WTC11 (cell line): ENCODE results near the gene OXT. TPM values are rescaled to one million over a fixed set of nuclear protein-coding genes. Genes with fewer than 3 reads are reported as not detected.

Source experiments
- ATAC-seq: fragments of 200-7000 bp; cut with Tn5 transposase; 2 replicates; pipeline ENCODE4 v1.10.0; 2021; ENCODE audit warnings: mild to moderate bottlenecking, moderate library complexity
- CTCF ChIA-PET: fragments of 300-600 bp; sonication (Branson Sonifier 250); formaldehyde crosslinking; loops from one replicate; lab custom pipeline; 2021; ENCODE audit warnings: antibody characterized with exemption; lab: Charles Lee
- POLR2A ChIA-PET: fragments of 350-600 bp; sonication (Branson Sonifier 250); formaldehyde crosslinking; loops from one replicate; lab custom pipeline; 2021; ENCODE audit warnings: antibody characterized with exemption; lab: Charles Lee
- DNase-seq: peaks from one replicate; pipeline ENCODE4 v3.0.0; 2021; ENCODE audit warnings: low spot score
- H3K27ac Mint-ChIP-seq: 2 replicates; pipeline ENCODE4 v1.8.0; 2021; ENCODE audit warnings: mixed read lengths
- H3K27me3 Mint-ChIP-seq: 2 replicates; pipeline ENCODE4 v1.8.0; 2021; ENCODE audit warnings: low read depth, mild to moderate bottlenecking, moderate library complexity, mixed read lengths
- H3K36me3 Mint-ChIP-seq: 2 replicates; pipeline ENCODE4 v1.8.0; 2021; ENCODE audit warnings: mixed read lengths
- H3K4me1 Mint-ChIP-seq: 2 replicates; pipeline ENCODE4 v1.8.0; 2022; ENCODE audit warnings: mixed read lengths
- H3K4me3 Mint-ChIP-seq: 2 replicates; pipeline ENCODE4 v1.8.0; 2021; ENCODE audit warnings: mild to moderate bottlenecking, moderate library complexity, mixed read lengths
- H3K9me3 Mint-ChIP-seq: 2 replicates; pipeline ENCODE4 v1.8.0; 2021; ENCODE audit warnings: mixed read lengths
- ELF4 ChIP-seq: sonication (generic); formaldehyde crosslinking; IDR thresholded peaks from 2 replicates; pipeline ENCODE4 v1.8.1; 2022; ENCODE audit warnings: low read depth, mild to moderate bottlenecking, moderate library complexity, missing genetic modification reagents
- EMX1 ChIP-seq: fragments of 250-450 bp; sonication (Bioruptor Pico); IDR thresholded peaks from 2 replicates; pipeline ENCODE4 v1.8.0; 2021; ENCODE audit warnings: mild to moderate bottlenecking
- ETV6 ChIP-seq: sonication (generic); formaldehyde crosslinking; IDR thresholded peaks from 2 replicates; pipeline ENCODE4 v1.8.1; 2022; ENCODE audit warnings: mild to moderate bottlenecking, missing genetic modification reagents
- FOXK1 ChIP-seq: sonication (generic); formaldehyde crosslinking; IDR thresholded peaks from 2 replicates; pipeline ENCODE4 v1.8.0; 2022; ENCODE audit warnings: mild to moderate bottlenecking, moderate library complexity, missing genetic modification reagents
- FOXP1 ChIP-seq: sonication (generic); formaldehyde crosslinking; IDR thresholded peaks from 2 replicates; pipeline ENCODE4 v1.8.0; 2022; ENCODE audit warnings: missing genetic modification reagents, mild to moderate bottlenecking, moderate library complexity, borderline replicate concordance
- GRHL2 ChIP-seq: fragments of 250-450 bp; sonication (Bioruptor Pico); IDR thresholded peaks from 2 replicates; pipeline ENCODE4 v1.8.0; 2022; ENCODE audit warnings: mild to moderate bottlenecking, moderate library complexity; ENCODE audit not compliant: insufficient replicate concordance, severe bottlenecking
- SMAD4 ChIP-seq: sonication (generic); formaldehyde crosslinking; IDR thresholded peaks from 2 replicates; pipeline ENCODE4 v1.8.0; 2022; ENCODE audit warnings: mild to moderate bottlenecking, missing genetic modification reagents
- TEAD1 ChIP-seq: sonication (generic); formaldehyde crosslinking; IDR thresholded peaks from 2 replicates; pipeline ENCODE4 v1.8.0; 2022; ENCODE audit warnings: mild to moderate bottlenecking, missing genetic modification reagents
- ZBTB43 ChIP-seq: sonication (generic); formaldehyde crosslinking; IDR thresholded peaks from 2 replicates; pipeline ENCODE4 v1.8.1; 2023; ENCODE audit warnings: mild to moderate bottlenecking, missing genetic modification reagents
- ZNF317 ChIP-seq: sonication (generic); formaldehyde crosslinking; IDR thresholded peaks from 2 replicates; pipeline ENCODE4 v1.8.1; 2023; ENCODE audit warnings: low read depth, mild to moderate bottlenecking, moderate library complexity, missing genetic modification reagents, borderline replicate concordance
- ZNF416 ChIP-seq: fragments of 250-450 bp; sonication (Bioruptor Pico); IDR thresholded peaks from 2 replicates; pipeline ENCODE4 v1.9.0; 2021; ENCODE audit warnings: mild to moderate bottlenecking, inconsistent platforms
- ZNF423 ChIP-seq: fragments of 250-450 bp; sonication (Bioruptor Pico); IDR thresholded peaks from 2 replicates; pipeline ENCODE4 v2.1.2; 2022; ENCODE audit warnings: mild to moderate bottlenecking, moderate library complexity
- ZNF532 ChIP-seq: fragments of 250-450 bp; sonication (Bioruptor Pico); IDR thresholded peaks from 2 replicates; pipeline ENCODE4 v1.9.0; 2021; ENCODE audit warnings: mild to moderate bottlenecking, borderline replicate concordance
- ZNF671 ChIP-seq: fragments of 250-450 bp; sonication (Bioruptor Pico); IDR thresholded peaks from 2 replicates; pipeline ENCODE4 v1.8.0; 2021; ENCODE audit warnings: mild to moderate bottlenecking
- total RNA-seq: library from RNA; stranded (reverse); gene quantifications from 3 replicates; pipeline ENCODE4 v1.2.3, GENCODE V29; 2021
- TF ChIP-seq, protein P1 (sequence below): sonication (generic); formaldehyde crosslinking; IDR thresholded peaks from 2 replicates; pipeline ENCODE4 v1.8.0; 2022; ENCODE audit warnings: mild to moderate bottlenecking, missing genetic modification reagents
- TF ChIP-seq, protein P2 (sequence below): fragments of 250-450 bp; sonication (Bioruptor Pico); conservative IDR thresholded peaks from 2 replicates; pipeline ENCODE4 v1.9.0; 2021; ENCODE audit warnings: mild to moderate bottlenecking
- TF ChIP-seq, protein P3 (sequence below): sonication (generic); formaldehyde crosslinking; IDR thresholded peaks from 2 replicates; pipeline ENCODE4 v1.8.0; 2022; ENCODE audit warnings: mild to moderate bottlenecking, missing genetic modification reagents
- TF ChIP-seq, protein P4 (sequence below): sonication (generic); formaldehyde crosslinking; IDR thresholded peaks from 2 replicates; pipeline ENCODE4 v1.8.0; 2023; ENCODE audit warnings: mild to moderate bottlenecking, missing genetic modification reagents
- TF ChIP-seq, protein P5 (sequence below): sonication (generic); formaldehyde crosslinking; IDR thresholded peaks from 2 replicates; pipeline ENCODE4 v1.8.1; 2022; ENCODE audit warnings: low read depth, mild to moderate bottlenecking, moderate library complexity, missing genetic modification reagents, borderline replicate concordance

The OXT gene
- total RNA-seq, 1 experiment from 2014 or later = not detected

- Mint-ChIP-seq H3K36me3 (peaks cover 51% of the 10 kb centered on the region), H3K9me3 (no peaks in the 10 kb centered on the region), H3K4me1 (no peaks in the 10 kb centered on the region), H3K27ac (no peak overlapping the region), H3K4me3 (no peak overlapping the region), H3K27me3 (no peaks in the 10 kb centered on the region)
- DNase-seq = no peak
- POLR2A ChIA-PET = no interaction called here
- CTCF ChIA-PET = no interaction called here
- ATAC-seq = no peak
- TF ChIP-seq, protein P1, sequence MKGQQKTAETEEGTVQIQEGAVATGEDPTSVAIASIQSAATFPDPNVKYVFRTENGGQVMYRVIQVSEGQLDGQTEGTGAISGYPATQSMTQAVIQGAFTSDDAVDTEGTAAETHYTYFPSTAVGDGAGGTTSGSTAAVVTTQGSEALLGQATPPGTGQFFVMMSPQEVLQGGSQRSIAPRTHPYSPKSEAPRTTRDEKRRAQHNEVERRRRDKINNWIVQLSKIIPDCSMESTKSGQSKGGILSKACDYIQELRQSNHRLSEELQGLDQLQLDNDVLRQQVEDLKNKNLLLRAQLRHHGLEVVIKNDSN = no peak
- no peak for TF ChIP-seq ETV6 (CRISPR knock-in tag)
- TF ChIP-seq ZNF423 (CRISPR knock-in tag) = no peak
- no peak for TF ChIP-seq ZNF317 (CRISPR knock-in tag)
- TF ChIP-seq SMAD4 (CRISPR knock-in tag) = no peak
- TF ChIP-seq, protein P2, sequence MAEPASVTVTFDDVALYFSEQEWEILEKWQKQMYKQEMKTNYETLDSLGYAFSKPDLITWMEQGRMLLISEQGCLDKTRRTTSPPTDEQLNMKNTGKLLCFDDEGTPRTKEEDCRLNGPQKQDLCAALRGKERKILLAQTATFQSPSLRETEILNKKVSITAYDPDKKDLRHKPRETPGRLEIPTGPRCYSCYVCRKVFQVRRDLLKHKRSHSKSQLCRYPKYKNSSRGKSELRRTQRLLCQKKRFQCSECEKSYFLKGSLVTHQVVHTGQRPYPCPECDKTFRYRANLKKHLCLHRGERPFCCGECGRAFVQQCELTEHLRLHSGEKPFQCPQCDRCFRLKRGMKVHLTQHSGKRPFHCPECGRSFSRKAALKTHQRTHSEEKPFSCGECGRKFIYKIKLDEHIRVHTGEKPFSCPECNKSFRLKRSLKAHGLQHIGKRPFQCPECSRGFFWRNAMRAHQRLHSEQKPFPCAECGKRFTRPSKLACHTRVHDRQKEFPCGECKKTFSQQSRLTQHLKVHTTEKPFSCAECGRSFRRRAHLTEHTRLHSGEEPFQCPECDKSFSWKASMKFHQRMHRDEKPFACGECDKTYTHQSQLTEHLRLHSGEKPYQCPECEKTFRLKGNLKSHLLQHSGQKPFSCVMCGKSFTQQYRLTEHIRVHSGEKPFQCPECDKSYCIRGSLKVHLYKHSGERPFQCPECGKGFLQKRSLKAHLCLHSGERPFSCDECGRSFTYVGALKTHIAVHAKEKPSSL (CRISPR knock-in tag) = no peak
- TF ChIP-seq, protein P3, sequence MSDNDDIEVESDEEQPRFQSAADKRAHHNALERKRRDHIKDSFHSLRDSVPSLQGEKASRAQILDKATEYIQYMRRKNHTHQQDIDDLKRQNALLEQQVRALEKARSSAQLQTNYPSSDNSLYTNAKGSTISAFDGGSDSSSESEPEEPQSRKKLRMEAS = no peak
- TF ChIP-seq ZBTB43 (CRISPR knock-in tag) = no peak
These were observed 43.4 kb upstream of the OXT start for GRCh38 chr20:3027987-3028386.

- H3K9me3 Mint-ChIP-seq = no peaks in the 10 kb centered on the region
- CTCF ChIA-PET = no interaction called here
- ATAC-seq (no peak), DNase-seq (no peak)
- POLR2A ChIA-PET = no interaction called here
- TF ChIP-seq, protein P4, sequence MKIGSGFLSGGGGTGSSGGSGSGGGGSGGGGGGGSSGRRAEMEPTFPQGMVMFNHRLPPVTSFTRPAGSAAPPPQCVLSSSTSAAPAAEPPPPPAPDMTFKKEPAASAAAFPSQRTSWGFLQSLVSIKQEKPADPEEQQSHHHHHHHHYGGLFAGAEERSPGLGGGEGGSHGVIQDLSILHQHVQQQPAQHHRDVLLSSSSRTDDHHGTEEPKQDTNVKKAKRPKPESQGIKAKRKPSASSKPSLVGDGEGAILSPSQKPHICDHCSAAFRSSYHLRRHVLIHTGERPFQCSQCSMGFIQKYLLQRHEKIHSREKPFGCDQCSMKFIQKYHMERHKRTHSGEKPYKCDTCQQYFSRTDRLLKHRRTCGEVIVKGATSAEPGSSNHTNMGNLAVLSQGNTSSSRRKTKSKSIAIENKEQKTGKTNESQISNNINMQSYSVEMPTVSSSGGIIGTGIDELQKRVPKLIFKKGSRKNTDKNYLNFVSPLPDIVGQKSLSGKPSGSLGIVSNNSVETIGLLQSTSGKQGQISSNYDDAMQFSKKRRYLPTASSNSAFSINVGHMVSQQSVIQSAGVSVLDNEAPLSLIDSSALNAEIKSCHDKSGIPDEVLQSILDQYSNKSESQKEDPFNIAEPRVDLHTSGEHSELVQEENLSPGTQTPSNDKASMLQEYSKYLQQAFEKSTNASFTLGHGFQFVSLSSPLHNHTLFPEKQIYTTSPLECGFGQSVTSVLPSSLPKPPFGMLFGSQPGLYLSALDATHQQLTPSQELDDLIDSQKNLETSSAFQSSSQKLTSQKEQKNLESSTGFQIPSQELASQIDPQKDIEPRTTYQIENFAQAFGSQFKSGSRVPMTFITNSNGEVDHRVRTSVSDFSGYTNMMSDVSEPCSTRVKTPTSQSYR (CRISPR knock-in tag) = no peak
- TF ChIP-seq SMAD4 (CRISPR knock-in tag) (no peak), ZNF532 (CRISPR knock-in tag) (no peak), ZNF416 (CRISPR knock-in tag) (no peak), GRHL2 (CRISPR knock-in tag) (no peak), ZNF671 (CRISPR knock-in tag) (no peak), ELF4 (no peak), FOXK1 (no peak), FOXP1 (CRISPR knock-in tag) (no peak), TEAD1 (CRISPR knock-in tag) (no peak), EMX1 (CRISPR knock-in tag) (no peak)
- TF ChIP-seq, protein P5, sequence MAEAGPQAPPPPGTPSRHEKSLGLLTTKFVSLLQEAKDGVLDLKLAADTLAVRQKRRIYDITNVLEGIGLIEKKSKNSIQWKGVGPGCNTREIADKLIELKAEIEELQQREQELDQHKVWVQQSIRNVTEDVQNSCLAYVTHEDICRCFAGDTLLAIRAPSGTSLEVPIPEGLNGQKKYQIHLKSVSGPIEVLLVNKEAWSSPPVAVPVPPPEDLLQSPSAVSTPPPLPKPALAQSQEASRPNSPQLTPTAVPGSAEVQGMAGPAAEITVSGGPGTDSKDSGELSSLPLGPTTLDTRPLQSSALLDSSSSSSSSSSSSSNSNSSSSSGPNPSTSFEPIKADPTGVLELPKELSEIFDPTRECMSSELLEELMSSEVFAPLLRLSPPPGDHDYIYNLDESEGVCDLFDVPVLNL (CRISPR knock-in tag) = no peak
- TF ChIP-seq, all 79 proteins: peak for 0
- Mint-ChIP-seq H3K4me1 (no peaks in the 10 kb centered on the region), H3K4me3 (no peak overlapping the region), H3K36me3 (peaks cover 41% of the 10 kb centered on the region), H3K27ac (no peak overlapping the region), H3K27me3 (no peaks in the 10 kb centered on the region)
These were observed 39.8 kb upstream of the OXT start for GRCh38 chr20:3031524-3032147.
